T-cell (primary cell): ENCODE results near the gene HECA. TPM values are rescaled to one million over a fixed set of nuclear protein-coding genes. Genes with fewer than 3 reads are reported as not detected.

ENCODE experiments used
- ATAC-seq, 4 experiments: fragments of 200-7000 bp in 3 of 4; fragments of 150-1000 bp in 1 of 4; cut with Tn5 transposase; replicated peaks in 1 of 4; 1 replicate in 3 of 4; 2 replicates in 1 of 4; pipeline ENCODE4 v1.10.0; 2021; ENCODE audit warnings: moderate library complexity in 3 of 4, mild to moderate bottlenecking in 2 of 4, moderate number of reproducible peaks in 1 of 4
- CTCF ChIA-PET, 2 donors: fragments of 300-600 bp; sonication (Branson Sonifier 250); formaldehyde crosslinking; loops; one replicate each; lab custom pipeline; 2022; ENCODE audit warnings: antibody characterized with exemption in 2 of 2; lab: Charles Lee
- POLR2A ChIA-PET, 2 donors: fragments of 300-600 bp; sonication (Branson Sonifier 250); formaldehyde crosslinking; loops; one replicate each; lab custom pipeline; 2022; ENCODE audit warnings: antibody characterized with exemption in 2 of 2; lab: Charles Lee
- DNase-seq, 35 experiments: peaks; one replicate each; pipeline versions ENCODE4 v3.0.0 to v3.0.0-alpha.2; 2013 to 2023
- H3K27ac ChIP-seq: one replicate; pipeline ENCODE4 v1.5.1; 2013; ENCODE audit warnings: low read length
- H3K27me3 ChIP-seq, 2 experiments: replicated peaks in 1 of 2; 1 replicate in 1 of 2; 2 replicates in 1 of 2; pipeline versions ENCODE4 v1.6.1 to v1.7.0; 2013; ENCODE audit warnings: low read length in 1 of 2, mixed read lengths in 1 of 2; ENCODE audit not compliant: control insufficient read depth in 2 of 2, insufficient read depth in 2 of 2; ENCODE audit errors: extremely low read depth in 1 of 2
- H3K36me3 ChIP-seq, 2 donors: 1 replicate in 1 of 2; 2 replicates in 1 of 2; pipeline versions ENCODE4 v1.6.1 to v1.7.0; 2013; ENCODE audit warnings: low read length in 1 of 2; ENCODE audit not compliant: control insufficient read depth in 2 of 2, insufficient read depth in 1 of 2; ENCODE audit errors: extremely low read depth in 1 of 2
- H3K4me1 ChIP-seq, 2 experiments: 1 replicate in 1 of 2; 2 replicates in 1 of 2; pipeline versions ENCODE4 v1.6.1 to v1.7.0; 2013; ENCODE audit warnings: low read length in 2 of 2, mixed read lengths in 1 of 2; ENCODE audit not compliant: insufficient read depth in 2 of 2, control insufficient read depth in 1 of 2; ENCODE audit errors: extremely low read depth in 1 of 2
- H3K4me3 ChIP-seq, 2 donors: 1 replicate in 1 of 2; 2 replicates in 1 of 2; pipeline versions ENCODE4 v1.5.1 to v1.7.0; 2013; ENCODE audit warnings: mild to moderate bottlenecking in 2 of 2, low read length in 1 of 2, moderate library complexity in 1 of 2; ENCODE audit not compliant: control insufficient read depth in 1 of 2; ENCODE audit errors: extremely low read depth in 1 of 2
- H3K9me3 ChIP-seq: 2 replicates; pipeline ENCODE4 v1.7.0; 2013
- H3K27ac Mint-ChIP-seq, 2 donors: one replicate each; pipeline ENCODE4 v1.8.0; 2020 to 2021; ENCODE audit warnings: mild to moderate bottlenecking in 2 of 2, mixed read lengths in 2 of 2
- H3K27me3 Mint-ChIP-seq, 2 donors: one replicate each; pipeline ENCODE4 v1.8.0; 2021 to 2022; ENCODE audit warnings: mixed read lengths in 2 of 2
- H3K36me3 Mint-ChIP-seq: one replicate; pipeline ENCODE4 v1.8.0; 2021; ENCODE audit warnings: mixed read lengths
- H3K4me1 Mint-ChIP-seq, 3 donors: one replicate each; pipeline ENCODE4 v1.8.0; 2020 to 2022; ENCODE audit warnings: mixed read lengths in 3 of 3, mild to moderate bottlenecking in 1 of 3
- H3K4me3 Mint-ChIP-seq, 3 donors: one replicate each; pipeline ENCODE4 v1.8.0; 2020 to 2022; ENCODE audit warnings: mild to moderate bottlenecking in 3 of 3, mixed read lengths in 3 of 3, moderate library complexity in 3 of 3
- H3K9me3 Mint-ChIP-seq, 3 donors: one replicate each; pipeline ENCODE4 v1.8.0; 2020 to 2022; ENCODE audit warnings: mixed read lengths in 3 of 3
- WGBS: methylation state at CpG from one replicate; pipeline ENCODE4 v1.1.5; 2013; ENCODE audit warnings: missing lambda C conversion rate; ENCODE audit not compliant: insufficient coverage; 5-methylcytosine and 5-hydroxymethylcytosine counted together
- total RNA-seq, 35 experiments: library from RNA in 6 of 35; stranded (reverse) in 6 of 35; fragments of 120-200 nt in 1 of 35; gene quantifications; one replicate each; pipeline versions ENCODE4 v1.2.1 to v1.2.4 and lab custom pipeline; 2013 to 2026

Gene HECA
- total RNA-seq, 5 donors from 2014 or later (not counting 1 experiment from before 2014, with no cell fraction given), result 125 to 137 (median 131) TPM

DNA sequence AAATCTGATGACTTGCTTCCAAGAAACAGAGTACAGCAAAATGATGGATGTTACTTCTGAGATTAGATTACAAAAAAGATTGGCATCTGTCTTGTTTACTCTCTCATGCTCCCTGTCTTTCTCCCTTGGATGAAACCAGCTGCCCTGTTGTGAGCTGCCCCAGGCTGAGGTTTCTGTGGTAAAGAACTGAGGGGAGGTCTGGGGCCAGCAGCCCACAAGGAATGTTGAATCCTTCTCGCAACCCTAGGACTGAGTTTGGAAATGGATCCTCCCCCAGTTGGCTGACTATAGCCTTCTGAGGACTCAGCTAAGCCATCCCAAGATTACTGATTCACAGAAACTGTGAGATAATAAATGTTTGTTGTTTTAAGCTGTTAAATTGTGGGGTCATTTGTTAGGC, 5.6 kb upstream of the HECA start:
- Histone ChIP-seq H3K27ac (no peak overlapping the region), H3K4me3 (no peak overlapping the region), H3K27me3 (no peaks in the 10 kb centered on the region), H3K9me3 (no peaks in the 10 kb centered on the region), H3K4me1 (peaks cover 29 to 38% of the 10 kb centered on the region in 2 experiments), H3K36me3 (no peaks in the 10 kb centered on the region)
- Mint-ChIP-seq H3K9me3 (no peaks in the 10 kb centered on the region), H3K27ac (peak overlapping the region; percentile 92 to 97), H3K27me3 (no peaks in the 10 kb centered on the region), H3K4me1 (peaks cover 87 to 89% (median 87%) of the 10 kb centered on the region in 3 donors), H3K4me3 (no peak overlapping the region), H3K36me3 (no peaks in the 10 kb centered on the region)
- ChIA-PET POLR2A (interaction anchor here in 1 of 2 donors (0.8 kb wide), 1 partner anchor 26 kb away, joined by 3 read pairs; no protein-coding TSS in a partner anchor), CTCF (interaction anchor here in 1 of 2 donors (0.8 to 1.0 kb wide), 2 partner anchors 235 to 240 kb away, joined by 3 to 4 read pairs; no protein-coding TSS in a partner anchor)
- DNase-seq (no peak), ATAC-seq (no peak)
- WGBS, result no CpG with 5 or more reads among the region's 1 CpG

GRCh38 chr6:139131736-139132280, 3.1 kb upstream of the HECA start:
- H3K27ac Mint-ChIP-seq, result peak overlapping the region; percentile 86 to 93
- DNase-seq, result no peak
- H3K36me3 Mint-ChIP-seq, result peaks cover 7% of the 10 kb centered on the region
- peaks cover 65 to 72% (median 69%) of the 10 kb centered on the region in 3 donors for H3K4me1 Mint-ChIP-seq
- Histone ChIP-seq H3K4me3 (no peak overlapping the region), H3K4me1 (peaks cover 9 to 26% of the 10 kb centered on the region in 2 experiments), H3K36me3 (peaks cover 0 to under 1% of the 10 kb centered on the region in 2 donors), H3K27me3 (no peaks in the 10 kb centered on the region), H3K9me3 (no peaks in the 10 kb centered on the region), H3K27ac (peak overlapping the region; percentile 33)
- H3K9me3 Mint-ChIP-seq, result no peaks in the 10 kb centered on the region
- H3K27me3 Mint-ChIP-seq, result no peaks in the 10 kb centered on the region
- H3K4me3 Mint-ChIP-seq, result peak overlapping the region; percentile 42 to 83 (median 75)
- ChIA-PET POLR2A (interaction anchor here (0.6 to 1.3 kb wide), 6 partner anchors 9 to 24 kb away, joined by 3 to 5 read pairs (median 4); no protein-coding TSS in a partner anchor), CTCF (interaction anchor here (0.6 to 2.9 kb wide), 15 partner anchors 8 to 238 kb away, joined by 3 to 11 read pairs (median 4); no protein-coding TSS in a partner anchor)
- no CpG with 5 or more reads among the region's 6 CpGs for WGBS
- no peak for ATAC-seq

DNA sequence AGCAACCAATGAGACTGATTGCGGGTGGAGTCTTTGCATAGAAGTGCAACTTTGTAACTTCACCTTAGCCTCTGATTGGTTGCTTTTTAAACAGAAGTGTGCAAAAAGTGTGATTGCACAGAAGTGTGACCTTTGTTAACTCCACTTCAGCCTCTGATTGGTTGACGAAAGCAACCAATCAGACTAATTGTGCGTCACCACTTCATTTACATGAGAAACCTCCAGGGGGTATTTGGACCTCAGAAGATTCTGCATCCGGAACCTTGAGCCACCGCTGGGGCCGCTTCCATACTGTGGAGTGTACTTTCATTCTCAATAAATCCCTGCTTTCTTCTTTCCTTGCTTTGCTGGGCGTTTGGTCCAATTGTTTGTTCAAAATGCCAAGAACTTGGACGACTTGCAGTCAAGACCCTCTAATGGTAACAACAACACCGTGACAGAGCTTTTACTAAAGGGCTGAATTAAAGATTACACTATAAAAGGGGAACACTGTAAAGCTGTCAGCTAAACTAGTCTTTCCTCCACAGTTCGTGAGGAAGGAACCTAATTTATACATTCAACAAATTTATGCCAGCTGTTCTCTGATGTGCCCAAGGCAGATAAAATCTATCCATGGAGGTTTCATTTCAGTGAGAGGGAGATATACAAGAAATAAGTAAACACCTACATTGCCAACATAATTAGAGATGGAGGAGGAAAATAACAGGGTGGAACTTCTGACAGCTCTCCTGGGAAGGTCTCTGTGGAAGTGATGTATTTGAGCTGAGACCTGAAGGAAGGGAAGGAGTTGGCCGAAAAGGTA, 1.4 kb upstream of the HECA start:
- peak overlapping the region; percentile 88 for H3K27ac ChIP-seq
- ATAC-seq (no peak), DNase-seq (no peak)
- ChIA-PET POLR2A (interaction anchor here (0.6 to 1.9 kb wide), 8 partner anchors 8 to 241 kb away, joined by 3 to 19 read pairs (median 4); partner anchors contain the start of gene CITED2 (in 2 of the 2)), CTCF (interaction anchor here (0.6 to 2.9 kb wide), 7 partner anchors 8 to 236 kb away, joined by 3 to 11 read pairs (median 8); no protein-coding TSS in a partner anchor)
- Mint-ChIP-seq H3K4me3 (peak overlapping the region; percentile 11 to 83 (median 34)), H3K4me1 (peaks cover 53 to 73% (median 69%) of the 10 kb centered on the region in 3 donors), H3K27ac (peak overlapping the region; percentile 86 to 93), H3K9me3 (no peaks in the 10 kb centered on the region), H3K27me3 (no peaks in the 10 kb centered on the region), H3K36me3 (peaks cover 22% of the 10 kb centered on the region)
- 86% methylated on average over 5 of the region's 11 CpGs for WGBS
- H3K4me1 ChIP-seq, result peaks cover 13 to 20% of the 10 kb centered on the region in 2 experiments
- H3K4me3 ChIP-seq, result no peak overlapping the region
- no peaks in the 10 kb centered on the region for H3K27me3 ChIP-seq
- no peaks in the 10 kb centered on the region for H3K9me3 ChIP-seq
- H3K36me3 ChIP-seq, result peaks cover 0 to 3% of the 10 kb centered on the region in 2 donors

DNA sequence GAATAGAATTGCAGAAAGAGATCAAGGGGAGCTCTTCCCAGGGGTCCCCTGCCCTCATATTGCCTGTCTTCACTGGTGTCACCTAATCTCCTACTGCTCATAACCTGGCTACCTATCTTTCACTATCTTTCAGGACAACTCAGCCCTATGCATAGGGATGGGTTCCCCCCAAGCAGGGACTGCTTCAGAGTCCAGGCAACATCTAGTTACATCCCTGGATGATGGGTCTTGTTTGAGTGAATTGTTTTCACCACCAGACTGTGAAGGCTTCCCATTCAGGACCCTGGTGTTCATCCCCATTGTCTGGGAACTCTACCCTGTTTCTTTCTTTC, 850 bp upstream of the HECA start:
- Mint-ChIP-seq H3K27ac (peak overlapping the region; percentile 86 to 91), H3K9me3 (no peaks in the 10 kb centered on the region), H3K4me3 (peak overlapping the region; percentile 11 to 83 (median 34)), H3K36me3 (peaks cover 25% of the 10 kb centered on the region), H3K4me1 (peaks cover 54 to 74% (median 69%) of the 10 kb centered on the region in 3 donors), H3K27me3 (no peaks in the 10 kb centered on the region)
- Histone ChIP-seq H3K36me3 (peaks cover 0 to 3% of the 10 kb centered on the region in 2 donors), H3K9me3 (no peaks in the 10 kb centered on the region), H3K4me1 (peaks cover 18 to 20% of the 10 kb centered on the region in 2 experiments), H3K27me3 (no peaks in the 10 kb centered on the region), H3K27ac (peak overlapping the region; percentile 88), H3K4me3 (no peak overlapping the region)
- CTCF ChIA-PET, result interaction anchor here (0.5 to 2.6 kb wide), 10 partner anchors 9 to 236 kb away, joined by 3 to 10 read pairs (median 5); no protein-coding TSS in a partner anchor
- no peak for DNase-seq
- no peak for ATAC-seq
- POLR2A ChIA-PET, result interaction anchor here (0.6 to 1.9 kb wide), 12 partner anchors 8 to 240 kb away, joined by 3 to 19 read pairs (median 3); partner anchors contain the start of gene CITED2 (in 2 of the 2)

DNA sequence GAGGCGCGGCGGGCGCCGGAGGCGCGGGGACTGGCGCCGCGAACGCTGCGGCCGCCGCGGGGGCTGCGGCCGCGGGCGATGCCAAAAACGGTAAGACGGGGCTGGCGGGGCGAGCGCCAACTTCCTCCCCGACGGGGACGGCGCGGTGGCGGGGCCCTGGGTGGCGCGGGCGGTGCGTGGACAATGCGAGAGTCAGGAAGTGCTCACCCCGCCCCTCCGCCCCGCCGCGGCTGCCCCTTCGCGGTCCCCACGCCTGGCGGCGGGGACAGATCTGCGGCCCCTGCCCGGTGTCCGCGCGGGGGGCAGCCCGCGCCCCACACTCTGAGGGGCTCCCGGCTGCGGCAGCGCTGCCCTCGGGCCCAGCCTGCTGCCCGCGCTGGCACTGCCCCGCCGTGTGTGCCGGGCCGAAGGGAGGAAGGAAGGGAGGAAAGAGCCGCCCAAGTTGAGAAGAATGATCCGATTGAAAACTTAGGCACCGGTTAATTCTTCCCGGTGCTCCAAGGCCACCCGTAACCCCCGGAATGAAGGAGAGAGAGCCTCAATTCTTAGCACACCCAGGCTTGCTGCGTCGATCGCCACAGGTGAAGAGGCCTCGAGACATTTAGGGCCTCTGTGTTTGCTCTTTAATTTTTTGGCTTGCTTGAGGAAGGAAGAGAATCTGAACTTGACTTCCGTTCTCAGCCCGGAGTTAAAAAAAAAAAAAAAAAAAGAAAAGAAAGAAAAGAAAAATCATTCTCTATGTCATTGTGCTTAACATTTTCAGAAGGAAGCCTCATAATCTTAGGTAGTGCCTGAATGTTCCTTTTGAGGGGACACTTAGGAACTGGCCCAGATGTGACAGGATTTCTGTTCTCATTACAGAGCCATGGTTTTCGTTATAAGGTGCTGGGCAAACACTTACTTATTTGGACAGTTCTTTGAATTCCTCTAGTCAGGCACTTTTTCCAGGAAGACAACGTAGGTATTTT, 982 bp downstream of the HECA start:
- H3K4me1 Mint-ChIP-seq, result peaks cover 60 to 80% (median 72%) of the 10 kb centered on the region in 3 donors
- ATAC-seq, result peak; percentile 34 to 53 (median 44)
- Histone ChIP-seq H3K27ac (peak overlapping the region; percentile 93), H3K4me1 (peaks cover 27 to 29% of the 10 kb centered on the region in 2 experiments), H3K9me3 (no peaks in the 10 kb centered on the region), H3K4me3 (peak overlapping the region; percentile 80 to 91), H3K36me3 (peaks cover 0 to 3% of the 10 kb centered on the region in 2 donors), H3K27me3 (no peaks in the 10 kb centered on the region)
- WGBS, result under 1% methylated on average over 63 of the region's 76 CpGs
- POLR2A ChIA-PET, result interaction anchor here in 1 of 2 donors (0.6 to 5.7 kb wide), 4 partner anchors 10 to 509 kb away, joined by 3 to 40 read pairs (median 12); no protein-coding TSS in a partner anchor
- H3K27ac Mint-ChIP-seq, result peak overlapping the region; percentile 97 to 99
- DNase-seq, result peak in 34 of 35 experiments; percentile 31 to 74 (median 46)
- CTCF ChIA-PET, result interaction anchor here (0.7 to 1.4 kb wide), 3 partner anchors 10 to 127 kb away, joined by 4 to 7 read pairs (median 5); no protein-coding TSS in a partner anchor
- H3K9me3 Mint-ChIP-seq, result no peaks in the 10 kb centered on the region
- peak overlapping the region; percentile 83 to 98 (median 87) for H3K4me3 Mint-ChIP-seq
- H3K36me3 Mint-ChIP-seq, result peaks cover 25% of the 10 kb centered on the region
- H3K27me3 Mint-ChIP-seq, result no peaks in the 10 kb centered on the region
